Uterus (tissue), 2 donors: ENCODE measurements around the gene SYNJ2BP.

ENCODE experiments used
- POLR2A ChIP-seq, 2 donors: fragments of 450-650 bp; IDR thresholded peaks; one replicate each; pipeline ENCODE4 v1.6.1; 2016; ENCODE audit warnings: antibody characterized with exemption in 2 of 2, mild to moderate bottlenecking in 1 of 2, moderate library complexity in 1 of 2
- TF ChIP-seq, protein P1 (sequence below), 4 experiments: fragments of 200-600 bp in 2 of 4; fragments of 450-650 bp in 2 of 4; sonication (generic) in 2 of 4; IDR thresholded peaks; one replicate each; pipeline ENCODE4 v1.5.1; 2016 to 2019; ENCODE audit warnings: antibody characterized with exemption in 4 of 4, mild to moderate bottlenecking in 2 of 4, moderate library complexity in 1 of 4

DNA sequence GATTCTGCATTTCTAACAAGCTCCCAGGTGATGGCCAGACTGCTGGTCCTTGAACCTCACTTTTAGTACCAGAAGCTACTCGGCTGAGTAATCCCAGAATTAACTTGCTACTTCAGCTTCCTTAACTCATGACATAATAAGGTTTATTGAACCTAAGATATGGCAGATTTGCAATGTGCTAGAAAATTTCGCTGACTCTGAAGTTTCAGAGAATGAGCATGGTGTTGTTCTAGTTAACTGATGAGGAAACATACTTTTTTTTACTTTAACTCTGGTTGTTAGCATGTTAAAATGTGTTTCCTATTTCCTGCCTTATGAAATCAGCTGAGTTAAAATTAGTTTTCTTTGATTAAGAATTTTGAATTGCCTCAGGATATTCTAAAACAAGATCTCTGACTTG lies 34.4 kb downstream of the SYNJ2BP start:
- TF ChIP-seq, protein P1, sequence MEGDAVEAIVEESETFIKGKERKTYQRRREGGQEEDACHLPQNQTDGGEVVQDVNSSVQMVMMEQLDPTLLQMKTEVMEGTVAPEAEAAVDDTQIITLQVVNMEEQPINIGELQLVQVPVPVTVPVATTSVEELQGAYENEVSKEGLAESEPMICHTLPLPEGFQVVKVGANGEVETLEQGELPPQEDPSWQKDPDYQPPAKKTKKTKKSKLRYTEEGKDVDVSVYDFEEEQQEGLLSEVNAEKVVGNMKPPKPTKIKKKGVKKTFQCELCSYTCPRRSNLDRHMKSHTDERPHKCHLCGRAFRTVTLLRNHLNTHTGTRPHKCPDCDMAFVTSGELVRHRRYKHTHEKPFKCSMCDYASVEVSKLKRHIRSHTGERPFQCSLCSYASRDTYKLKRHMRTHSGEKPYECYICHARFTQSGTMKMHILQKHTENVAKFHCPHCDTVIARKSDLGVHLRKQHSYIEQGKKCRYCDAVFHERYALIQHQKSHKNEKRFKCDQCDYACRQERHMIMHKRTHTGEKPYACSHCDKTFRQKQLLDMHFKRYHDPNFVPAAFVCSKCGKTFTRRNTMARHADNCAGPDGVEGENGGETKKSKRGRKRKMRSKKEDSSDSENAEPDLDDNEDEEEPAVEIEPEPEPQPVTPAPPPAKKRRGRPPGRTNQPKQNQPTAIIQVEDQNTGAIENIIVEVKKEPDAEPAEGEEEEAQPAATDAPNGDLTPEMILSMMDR (IDR thresholded peaks at IDR 0.05) = no peak
- TF ChIP-seq POLR2A (IDR thresholded peaks at IDR 0.05) = no peak
